HG03432 (cell line): ENCODE data around the gene MCTP1.
A peak's percentile ranks its signal among the peaks of the same experiment; 100 is the strongest.
"Not testable (repeated sequence)": the region's sequence is repeated elsewhere in the genome, so short reads cannot be mapped to it uniquely, and the experiment has no call there.

Experiments
- ATAC-seq: cut with Tn5 transposase; IDR thresholded peaks from one replicate; pipeline ENCODE4 v1.9.1; 2021; ENCODE audit warnings: mild to moderate bottlenecking, moderate library complexity; ENCODE audit not compliant: unreplicated experiment

The MCTP1 gene

GRCh38 chr5:95191330-95191729 is 93.6 kb downstream of the MCTP1 start:
- ATAC-seq = peak; percentile 94

- no peak for ATAC-seq
Observed at GRCh38 chr5:95184924-95185323, 100.0 kb downstream of the MCTP1 start.

DNA sequence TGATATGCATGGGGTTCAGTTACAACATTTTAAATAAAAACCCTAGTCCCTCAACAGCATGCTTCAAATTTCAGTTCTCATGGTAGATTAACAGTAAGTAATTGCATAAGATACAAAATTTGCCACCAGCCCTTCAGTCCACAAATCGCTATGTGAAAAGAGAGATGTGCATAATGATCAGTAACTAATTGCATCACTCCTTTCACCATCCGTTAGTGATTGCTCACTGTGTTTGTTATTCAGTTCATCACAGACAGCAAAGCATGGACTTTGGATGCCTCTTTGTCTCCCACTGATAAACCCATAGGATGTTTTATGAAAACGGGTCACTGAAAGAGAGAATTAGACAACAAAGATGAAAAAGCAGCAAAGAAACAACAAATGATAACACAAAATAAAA is 103.2 kb downstream of the MCTP1 start:
- ATAC-seq = no peak

GRCh38 chr5:95178046-95178651 is 106.7 kb downstream of the MCTP1 start:
- ATAC-seq = no peak

- ATAC-seq = no peak
Observed at GRCh38 chr5:95177456-95177855, 107.4 kb downstream of the MCTP1 start.

GRCh38 chr5:95175106-95175505 is 109.8 kb downstream of the MCTP1 start:
- no peak for ATAC-seq

- no peak for ATAC-seq
Observed at GRCh38 chr5:95172659-95173058, 112.2 kb downstream of the MCTP1 start.

- no peak for ATAC-seq
Observed at GRCh38 chr5:95164861-95165260, 120.0 kb downstream of the MCTP1 start.

DNA sequence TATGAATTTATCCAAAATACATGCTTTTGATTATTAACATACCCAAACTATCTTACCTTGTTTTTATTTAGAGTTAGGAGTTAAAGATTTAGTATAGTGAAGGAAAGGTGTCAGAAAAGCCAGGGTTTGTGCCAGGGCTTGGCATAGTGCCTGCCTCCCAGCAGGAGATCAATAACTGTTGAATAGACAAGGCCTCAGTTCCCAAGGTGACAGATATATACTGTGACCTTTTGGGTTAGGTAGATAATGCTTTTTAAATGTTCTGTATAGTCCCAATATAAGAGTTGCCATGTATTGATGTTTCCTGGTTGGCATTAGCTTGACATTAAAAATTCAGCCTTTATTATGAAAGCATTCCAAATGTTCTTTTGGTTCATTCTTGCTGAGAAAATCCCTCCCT is 121.8 kb downstream of the MCTP1 start:
- no peak for ATAC-seq

GRCh38 chr5:95162231-95162992 is 122.5 kb downstream of the MCTP1 start:
- no peak for ATAC-seq

DNA sequence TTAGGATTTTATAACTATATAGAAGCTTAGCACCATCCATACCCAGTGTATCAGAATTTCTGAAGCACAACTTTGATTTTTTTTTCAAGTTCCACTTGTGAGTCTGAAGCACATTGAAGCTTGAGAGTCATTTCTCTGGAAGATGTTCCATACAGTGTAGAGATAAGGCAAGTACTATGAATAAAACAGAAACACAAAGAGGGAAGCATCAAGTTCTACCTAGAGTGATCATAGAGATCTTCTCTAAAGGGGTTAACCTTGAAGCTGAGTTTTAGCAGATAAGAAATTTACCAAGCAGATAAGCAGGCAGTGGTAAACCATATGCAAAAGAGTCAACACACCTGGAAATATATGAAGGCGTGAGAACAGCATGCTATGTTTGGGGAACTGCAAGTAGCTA is 125.3 kb downstream of the MCTP1 start:
- ATAC-seq = no peak

GRCh38 chr5:95155888-95156287 is 129.0 kb downstream of the MCTP1 start:
- no peak for ATAC-seq

- no peak for ATAC-seq
Observed at GRCh38 chr5:95153511-95153910, 131.4 kb downstream of the MCTP1 start.

DNA sequence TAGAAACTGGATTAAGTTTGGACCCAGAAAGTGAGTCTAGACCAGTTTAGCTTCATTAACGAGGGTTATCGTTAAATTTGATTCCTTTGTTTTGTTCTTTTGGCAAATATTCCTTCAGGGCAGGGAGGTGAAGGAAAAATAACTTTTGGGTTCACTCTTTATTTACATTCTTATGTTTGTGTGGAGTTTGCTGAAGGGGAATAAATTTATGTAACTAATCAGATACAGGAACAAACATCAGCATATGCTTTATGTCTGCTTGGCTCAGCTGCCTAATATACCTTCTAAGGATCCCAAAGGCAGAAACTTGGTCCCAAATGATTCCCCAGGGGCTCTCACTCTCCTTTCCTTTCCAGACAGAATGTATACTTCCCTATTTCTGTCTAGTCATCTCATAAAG is 132.4 kb downstream of the MCTP1 start:
- no peak for ATAC-seq

- no peak for ATAC-seq
Observed at GRCh38 chr5:95152131-95152530, 132.8 kb downstream of the MCTP1 start.

DNA sequence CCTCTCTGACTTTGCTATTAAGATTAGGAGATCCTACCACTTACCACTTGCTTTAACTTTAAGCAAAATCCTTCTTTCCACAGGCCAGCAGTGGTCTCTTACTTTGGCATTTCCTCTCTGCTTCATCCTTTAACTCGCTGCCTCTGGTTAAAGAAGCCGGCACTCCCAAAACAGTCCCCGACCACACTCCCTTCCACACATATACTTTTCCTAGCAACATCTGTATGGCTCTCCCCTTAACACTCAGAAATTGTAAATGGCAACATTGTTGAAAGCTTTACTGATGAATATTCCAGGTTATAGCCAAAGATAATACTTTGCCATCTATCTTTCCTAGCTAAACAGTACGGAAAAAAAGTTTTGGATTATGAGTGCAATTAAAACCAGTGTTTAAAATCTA is 133.2 kb downstream of the MCTP1 start:
- no peak for ATAC-seq

GRCh38 chr5:95149387-95149786 is 135.5 kb downstream of the MCTP1 start:
- ATAC-seq = no peak

GRCh38 chr5:95148453-95148852 is 136.4 kb downstream of the MCTP1 start:
- no peak for ATAC-seq

- not testable (repeated sequence) for ATAC-seq
Observed at GRCh38 chr5:95143858-95144257, 141.0 kb downstream of the MCTP1 start.

- ATAC-seq = no peak
Observed at GRCh38 chr5:95142145-95142544, 142.7 kb downstream of the MCTP1 start.

DNA sequence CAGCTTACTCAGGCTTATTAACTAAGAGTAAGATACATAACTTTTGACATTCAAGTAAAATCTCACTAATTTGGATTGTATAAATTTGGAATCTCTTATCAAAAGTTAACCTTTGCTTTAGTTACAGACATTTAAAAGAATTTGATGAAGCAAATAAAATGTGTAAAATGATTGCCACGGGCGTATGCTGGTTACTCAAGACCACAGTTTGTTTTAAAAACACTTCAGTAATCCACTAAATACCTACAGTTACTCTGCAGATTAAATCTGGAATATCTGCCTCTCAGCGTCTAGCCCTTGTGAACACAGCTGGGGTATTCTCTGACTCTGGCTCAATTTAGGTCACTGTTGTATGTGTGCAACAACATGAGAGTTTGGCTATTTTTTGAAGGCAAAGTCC is 143.8 kb downstream of the MCTP1 start:
- no peak for ATAC-seq

GRCh38 chr5:95134326-95134725 is 150.6 kb downstream of the MCTP1 start:
- ATAC-seq = no peak

DNA sequence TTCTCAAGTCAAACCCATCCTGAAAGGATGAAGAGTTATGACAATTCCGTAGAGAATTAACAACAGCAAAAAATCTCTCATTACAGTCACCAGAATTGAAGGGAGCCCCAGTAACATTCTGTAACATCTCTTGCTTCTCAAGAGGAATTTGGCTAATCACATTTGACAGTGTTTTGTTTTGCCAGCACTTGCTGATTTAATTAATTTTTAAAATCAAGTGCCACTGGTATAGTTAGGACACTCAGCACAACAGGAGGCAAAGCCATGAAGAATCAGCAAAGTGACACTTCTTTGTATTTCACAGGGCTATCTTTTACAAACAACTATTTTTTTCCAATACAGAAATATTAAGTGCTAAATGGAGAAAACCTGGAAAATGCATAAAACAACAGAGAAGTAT is 152.8 kb downstream of the MCTP1 start:
- ATAC-seq = no peak
